ENCODE measurements around the gene CHURC1. TPM values are rescaled to one million over a fixed set of nuclear protein-coding genes. Genes with fewer than 3 reads are reported as not detected.

Gene CHURC1
- total RNA-seq, 1 experiment from 2014 or later, result 82.5 TPM

- DNase-seq (ENCODE audit: low read depth), result no peak
These were observed 42.6 kb downstream of the CHURC1 start for GRCh38 chr14:64956697-64957406.

GRCh38 chr14:64958201-64958600 is 43.9 kb downstream of the CHURC1 start:
- no peak for DNase-seq (ENCODE audit: low read depth)

DNA sequence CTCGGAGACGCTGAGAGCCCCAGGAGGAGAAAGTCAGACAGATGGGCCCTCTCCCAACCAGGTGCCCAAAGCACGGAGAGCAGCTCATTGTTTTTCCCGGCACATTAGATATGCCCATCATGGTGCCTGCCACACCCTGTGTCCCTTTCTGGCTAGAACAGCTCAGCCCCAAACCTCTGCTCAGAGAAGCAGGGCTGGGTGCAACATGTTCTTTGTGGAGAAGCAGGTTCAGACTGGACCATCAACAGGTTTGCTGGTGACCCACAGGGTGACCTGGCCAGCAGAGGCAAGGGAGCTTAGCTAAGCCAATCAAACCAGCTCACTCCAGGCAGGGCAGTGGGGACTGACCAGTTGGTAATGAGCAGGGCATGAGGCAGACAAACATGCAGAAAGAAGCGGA is 44.5 kb downstream of the CHURC1 start:
- no peak for DNase-seq (ENCODE audit: low read depth)

GRCh38 chr14:64960762-64961276 is 46.6 kb downstream of the CHURC1 start:
- DNase-seq (ENCODE audit: low read depth), result no peak

GRCh38 chr14:64963611-64964010 is 49.4 kb downstream of the CHURC1 start:
- no peak for DNase-seq (ENCODE audit: low read depth)

DNA sequence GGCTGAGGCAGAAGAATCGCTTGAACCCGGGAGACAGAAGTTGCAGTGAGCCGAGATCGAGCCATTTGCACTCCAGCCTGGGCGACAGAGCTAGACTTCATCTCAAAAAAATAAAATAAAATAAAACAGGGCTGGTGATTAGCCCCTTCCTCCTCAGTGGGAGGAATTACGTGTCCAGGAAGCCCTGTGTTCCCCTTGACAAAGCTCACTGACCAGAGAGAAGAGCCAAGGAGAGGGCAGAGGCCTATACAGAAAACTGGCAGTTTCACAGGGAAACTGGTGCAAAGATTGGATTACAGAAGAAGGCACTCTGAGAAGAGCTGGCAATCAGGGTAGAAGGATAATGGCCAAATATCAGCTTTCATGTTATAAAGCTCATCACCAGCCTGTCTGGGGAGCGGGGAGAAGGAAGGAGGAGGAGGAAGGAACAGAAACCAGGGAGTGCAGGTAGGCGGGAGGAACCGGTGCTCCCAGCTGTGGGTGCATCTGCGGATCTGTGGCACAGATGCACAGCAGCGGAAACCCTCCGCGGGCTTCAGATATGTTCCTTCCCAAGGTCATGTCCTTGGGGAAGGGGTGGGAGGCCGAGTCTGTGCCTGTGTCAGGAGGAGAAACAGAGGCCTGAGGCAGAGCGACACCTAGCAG is 51.2 kb downstream of the CHURC1 start:
- DNase-seq (ENCODE audit: low read depth), result no peak

DNA sequence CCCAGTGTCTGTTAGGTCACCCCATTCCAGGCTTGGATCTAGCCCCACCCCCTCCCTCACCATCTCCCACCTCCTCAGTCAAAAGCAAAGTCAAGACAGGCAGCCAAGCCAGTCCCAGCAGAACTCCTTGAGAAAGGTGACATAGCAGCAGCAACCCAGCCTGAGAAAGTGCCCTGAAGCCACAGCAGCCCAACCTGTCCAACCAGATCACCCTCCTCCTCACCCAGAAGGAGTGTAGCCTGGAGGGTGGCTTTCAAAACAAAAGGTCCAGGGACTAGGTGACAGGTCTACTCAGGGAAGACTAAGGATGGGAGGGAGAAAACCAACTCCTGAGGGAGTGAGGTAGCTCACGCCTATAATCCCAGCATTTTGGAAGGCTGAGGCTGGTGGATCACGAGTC is 52.7 kb downstream of the CHURC1 start:
- DNase-seq (ENCODE audit: low read depth), result no peak

DNA sequence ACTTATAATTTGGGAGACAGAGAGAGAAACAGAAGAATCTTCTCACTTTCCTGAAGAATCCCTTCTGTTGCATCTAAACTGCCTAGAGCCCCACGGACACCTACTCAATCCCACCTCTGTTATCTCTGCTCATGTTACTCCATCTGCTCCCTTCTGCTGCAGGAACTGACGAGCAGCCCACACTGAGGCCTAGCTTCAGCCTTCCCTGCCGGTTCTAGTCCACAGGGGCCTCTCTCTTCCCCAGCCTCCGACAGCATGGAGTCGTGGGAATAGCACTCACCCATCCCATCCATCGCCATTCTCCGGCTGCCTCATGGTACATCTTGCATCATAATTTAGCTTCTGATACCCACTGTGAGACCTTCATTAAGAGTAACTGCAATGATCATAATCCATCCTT is 53.9 kb downstream of the CHURC1 start:
- no peak for DNase-seq (ENCODE audit: low read depth)

DNA sequence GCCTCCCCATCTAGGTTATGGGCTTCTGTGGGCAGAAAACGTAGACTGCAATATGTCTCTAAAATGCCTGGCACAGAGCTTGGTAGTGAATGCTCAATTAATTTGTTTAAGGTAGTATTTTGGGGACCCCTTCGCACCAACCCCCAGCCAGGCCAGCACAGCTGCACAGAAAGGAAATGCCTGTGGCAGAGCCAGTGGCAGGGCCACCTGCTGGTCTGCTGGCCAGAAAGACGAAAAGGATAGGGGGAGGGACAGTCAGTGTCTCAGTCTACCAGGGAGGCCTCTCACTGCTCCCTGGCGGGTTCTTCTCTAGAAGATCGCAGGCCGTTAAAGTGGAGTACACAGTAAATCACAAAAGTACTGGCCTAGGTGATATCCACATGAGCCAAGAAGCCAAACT is 54.4 kb downstream of the CHURC1 start:
- peak; percentile 45 for DNase-seq (ENCODE audit: low read depth)

DNA sequence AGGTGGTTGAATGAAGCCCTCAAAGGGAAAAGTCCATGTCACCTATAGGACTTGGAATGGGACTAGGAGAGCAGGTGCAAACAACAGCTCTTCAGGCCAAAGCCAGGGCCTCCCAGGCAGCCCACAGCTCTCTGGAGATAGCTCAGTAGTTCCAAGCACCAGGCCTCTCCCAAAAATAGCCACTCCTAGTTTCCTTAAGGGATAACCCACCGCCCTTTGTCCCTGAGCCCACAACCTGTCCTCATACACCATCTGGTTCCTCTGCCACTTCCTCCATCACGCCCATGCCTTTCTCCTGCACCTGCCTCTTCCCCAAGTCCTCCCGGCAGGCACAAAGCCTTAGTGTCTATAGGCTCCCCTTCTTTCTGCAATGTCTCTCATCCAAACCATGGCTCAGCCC is 55.8 kb downstream of the CHURC1 start:
- no peak for DNase-seq (ENCODE audit: low read depth)

DNA sequence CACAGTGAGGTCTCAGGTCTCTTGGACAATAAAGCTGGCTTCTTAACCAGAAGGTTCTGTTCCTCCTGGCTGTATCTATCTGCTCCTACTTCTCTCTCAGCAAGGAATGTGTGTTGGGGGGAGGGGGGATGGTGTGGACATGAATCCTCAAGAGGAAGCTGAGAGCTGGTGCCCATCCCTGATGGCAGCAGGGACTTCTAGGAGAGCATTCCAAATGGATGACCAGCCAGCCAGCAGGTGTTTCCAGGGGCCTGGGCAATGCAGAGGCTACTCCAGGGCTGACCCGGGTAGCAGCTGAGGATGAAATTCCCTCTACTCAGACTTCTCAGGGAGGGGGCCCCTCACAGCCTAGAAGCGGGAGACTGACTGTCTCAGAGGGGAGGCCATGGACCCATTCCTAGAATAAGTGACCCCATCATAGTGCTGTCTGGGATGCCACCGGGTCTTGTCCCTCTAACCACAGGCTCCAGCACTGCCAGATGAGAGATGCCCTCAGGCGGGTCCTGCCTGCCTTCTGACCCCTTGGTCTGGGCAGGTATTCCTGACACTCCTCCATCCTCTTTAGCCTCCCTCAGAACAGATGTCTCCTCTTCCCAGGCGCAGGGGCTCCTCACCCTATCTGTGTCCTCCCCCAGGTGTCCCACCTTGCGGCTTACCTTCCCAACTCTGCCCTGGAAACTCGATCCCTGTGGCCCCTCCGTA is 56.7 kb downstream of the CHURC1 start:
- no peak for DNase-seq (ENCODE audit: low read depth)

DNA sequence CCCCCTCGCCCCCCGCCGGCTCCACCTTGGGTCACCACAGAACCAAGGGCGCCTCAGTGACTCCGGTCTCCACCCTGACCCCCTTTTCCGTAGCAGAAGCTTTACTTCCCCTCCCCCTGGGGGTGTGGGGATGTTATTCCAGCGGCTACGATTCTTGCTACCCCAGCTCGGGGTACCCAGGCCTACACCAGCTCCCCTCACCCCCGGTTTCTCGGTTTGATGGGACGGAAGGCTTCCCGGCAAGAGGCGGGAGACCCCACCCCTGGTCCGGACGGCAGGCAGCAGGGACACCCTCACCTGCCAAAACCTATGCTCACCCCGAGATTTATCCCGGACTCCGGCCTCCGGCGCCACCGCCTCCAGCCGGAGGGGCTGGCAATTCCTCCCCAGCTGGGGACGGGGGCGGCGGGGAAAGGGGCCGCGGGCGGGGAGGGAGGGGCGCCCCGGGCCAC is 57.3 kb downstream of the CHURC1 start:
- no peak for DNase-seq (ENCODE audit: low read depth)

- DNase-seq (ENCODE audit: low read depth), result peak; percentile 60
These were observed 57.9 kb downstream of the CHURC1 start, which contains the start of gene RAB15 for GRCh38 chr14:64971943-64972791. Gene RAB15, minus strand, starts transcription at chr14:64972336. Its CDS starts 260 bp downstream, at chr14:64972076.

- no peak for DNase-seq (ENCODE audit: low read depth)
These were observed 58.8 kb downstream of the CHURC1 start for GRCh38 chr14:64973026-64973442.

- no peak for DNase-seq (ENCODE audit: low read depth)
These were observed 59.6 kb downstream of the CHURC1 start for GRCh38 chr14:64973826-64974225.

DNA sequence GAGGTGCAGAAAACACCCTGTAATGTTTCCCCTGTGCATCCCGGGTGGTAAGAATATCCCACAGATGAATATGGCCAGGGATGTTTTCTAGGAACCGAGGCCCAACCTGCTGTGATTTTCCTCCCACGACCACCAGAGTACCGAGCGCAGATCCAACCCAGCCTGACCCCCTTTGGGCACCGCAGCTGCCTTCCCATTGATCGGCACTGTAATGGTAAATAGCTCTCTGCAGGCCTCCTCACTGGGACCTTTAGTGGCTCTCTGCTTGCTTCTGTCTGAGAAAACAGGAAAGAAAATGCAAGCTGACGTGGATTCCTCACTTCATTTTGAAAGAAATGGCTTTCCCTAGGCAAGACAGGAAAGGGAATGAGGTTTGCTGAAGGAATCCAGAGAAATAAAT is 60.3 kb downstream of the CHURC1 start:
- DNase-seq (ENCODE audit: low read depth), result no peak

- DNase-seq (ENCODE audit: low read depth), result peak; percentile 33
These were observed 65.2 kb downstream of the CHURC1 start for GRCh38 chr14:64979336-64980074.

DNA sequence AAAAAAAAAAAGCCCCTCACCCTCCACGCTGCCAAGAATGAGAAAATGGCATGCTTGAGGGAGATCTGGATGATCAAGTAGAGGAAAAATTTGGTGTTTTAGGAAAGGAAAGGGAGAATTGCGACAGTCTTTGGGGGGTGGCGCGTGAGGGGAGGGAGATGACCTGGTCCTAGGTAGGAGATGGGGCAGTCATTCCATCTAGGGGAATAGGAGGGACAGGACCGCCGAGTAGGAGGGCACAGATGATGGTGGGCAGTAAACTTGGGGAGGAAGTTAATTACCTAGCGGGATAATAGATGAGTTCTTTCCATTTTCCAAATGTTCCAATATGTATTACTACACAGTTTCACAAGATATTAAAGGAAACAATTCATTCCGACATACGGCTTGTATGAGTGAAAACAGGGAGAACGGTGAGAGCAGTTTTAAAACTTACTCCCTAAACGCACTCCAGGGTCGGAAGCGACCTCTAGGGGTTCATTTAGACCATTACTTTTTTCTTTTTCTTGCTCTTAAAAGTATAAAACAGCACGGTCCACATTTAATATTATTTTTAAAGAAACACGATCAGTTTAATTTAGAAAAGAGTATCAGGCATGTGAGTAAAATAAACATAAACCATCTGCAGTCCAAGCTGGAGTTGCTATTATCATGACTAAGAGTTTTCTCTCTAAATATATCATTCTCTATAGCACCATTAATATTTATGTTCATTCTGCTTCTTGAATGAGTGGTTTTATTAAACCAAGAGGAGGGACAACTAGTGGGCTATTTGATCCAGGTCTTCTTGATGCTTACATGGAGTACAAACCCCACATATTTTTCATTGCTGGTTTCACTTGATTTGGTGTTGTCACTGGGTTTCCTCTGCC is 69.4 kb downstream of the CHURC1 start:
- peak; percentile 62 for DNase-seq (ENCODE audit: low read depth)
